HFFc6 (cell line): Measurements from ENCODE around the gene HES4. TPM values are rescaled to one million over a fixed set of nuclear protein-coding genes. Genes with fewer than 3 reads are reported as not detected.
A peak's percentile ranks its signal among the peaks of the same experiment; 100 is the strongest.

Experiments
- DNase-seq: peaks from one replicate; pipeline ENCODE4 v3.0.0-alpha.2; 2018
- H3K27ac Mint-ChIP-seq: 2 replicates; pipeline ENCODE4 v1.8.0; 2020; ENCODE audit warnings: mild to moderate bottlenecking, mixed read lengths
- H3K27me3 Mint-ChIP-seq: 2 replicates; pipeline ENCODE4 v1.8.0; 2021; ENCODE audit warnings: mild to moderate bottlenecking, moderate library complexity, mixed read lengths; ENCODE audit not compliant: insufficient read depth
- H3K36me3 Mint-ChIP-seq: 2 replicates; pipeline ENCODE4 v1.8.0; 2021; ENCODE audit warnings: low read depth, mixed read lengths
- H3K4me1 Mint-ChIP-seq: 2 replicates; pipeline ENCODE4 v1.8.0; 2020; ENCODE audit warnings: low read depth, mixed read lengths
- H3K4me3 Mint-ChIP-seq: 2 replicates; pipeline ENCODE4 v1.8.0; 2020; ENCODE audit warnings: mild to moderate bottlenecking, moderate library complexity, mixed read lengths
- H3K9me3 Mint-ChIP-seq: 2 replicates; pipeline ENCODE4 v1.8.0; 2020; ENCODE audit warnings: mild to moderate bottlenecking, mixed read lengths
- total RNA-seq, 6 experiments: library from RNA; stranded (reverse); fragmentation: NEBNext Ultra II Directional; extraction: Animal tissue kit (Norgen Biotek cat#: 25700); gene quantifications; 2 replicates in 1 of 6; 3 replicates in 5 of 6; pipeline ENCODE4 v1.2.3, GENCODE V29; 2021
- TF ChIP-seq, protein P1 (sequence below): fragments of 200-600 bp; sonication (generic); IDR thresholded peaks from 2 replicates; pipeline ENCODE4 v1.5.0; 2021; ENCODE audit warnings: antibody characterized with exemption, mild to moderate bottlenecking

The HES4 gene
- total RNA-seq, 6 experiments from 2014 or later: 14.1 to 17.4 (median 15.6) TPM

DNA sequence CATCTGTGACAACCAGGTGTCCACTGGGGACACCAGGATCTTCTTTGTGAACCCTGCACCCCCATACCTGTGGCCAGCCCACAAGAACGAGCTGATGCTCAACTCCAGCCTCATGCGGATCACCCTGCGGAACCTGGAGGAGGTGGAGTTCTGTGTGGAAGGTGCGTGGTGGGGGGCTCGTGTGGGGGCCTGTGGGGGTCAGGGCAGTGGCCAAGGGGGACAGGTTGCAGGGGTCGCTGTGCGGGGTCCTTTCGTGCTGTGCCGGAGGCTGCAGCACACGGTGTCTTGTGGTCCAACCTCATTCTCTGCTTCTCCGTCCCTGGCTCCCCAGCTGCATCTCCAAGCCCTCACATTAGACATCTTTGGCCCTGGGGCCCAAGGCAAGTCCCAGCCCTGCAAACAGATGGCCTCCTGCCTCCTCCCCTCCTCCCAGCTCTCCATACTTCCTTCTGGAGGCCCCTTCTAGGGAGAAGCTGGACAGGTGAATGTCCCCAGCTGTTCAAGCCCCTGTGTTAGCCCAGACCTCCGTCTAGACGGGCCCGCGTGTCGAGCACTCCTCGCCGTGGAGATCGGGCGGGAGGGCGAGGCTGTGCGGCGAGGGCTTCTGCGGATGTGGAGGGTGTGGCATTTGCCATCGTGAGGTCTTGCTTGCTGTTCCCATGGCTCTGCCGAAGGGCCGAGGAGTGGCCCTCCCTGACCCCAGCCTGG lies 22.6 kb upstream of the HES4 start:
- no peaks in the 10 kb centered on the region for H3K9me3 Mint-ChIP-seq
- H3K36me3 Mint-ChIP-seq: peaks cover 5% of the 10 kb centered on the region
- H3K4me3 Mint-ChIP-seq: peak overlapping the region; percentile 82
- peaks cover 23% of the 10 kb centered on the region for H3K4me1 Mint-ChIP-seq
- TF ChIP-seq, protein P1, sequence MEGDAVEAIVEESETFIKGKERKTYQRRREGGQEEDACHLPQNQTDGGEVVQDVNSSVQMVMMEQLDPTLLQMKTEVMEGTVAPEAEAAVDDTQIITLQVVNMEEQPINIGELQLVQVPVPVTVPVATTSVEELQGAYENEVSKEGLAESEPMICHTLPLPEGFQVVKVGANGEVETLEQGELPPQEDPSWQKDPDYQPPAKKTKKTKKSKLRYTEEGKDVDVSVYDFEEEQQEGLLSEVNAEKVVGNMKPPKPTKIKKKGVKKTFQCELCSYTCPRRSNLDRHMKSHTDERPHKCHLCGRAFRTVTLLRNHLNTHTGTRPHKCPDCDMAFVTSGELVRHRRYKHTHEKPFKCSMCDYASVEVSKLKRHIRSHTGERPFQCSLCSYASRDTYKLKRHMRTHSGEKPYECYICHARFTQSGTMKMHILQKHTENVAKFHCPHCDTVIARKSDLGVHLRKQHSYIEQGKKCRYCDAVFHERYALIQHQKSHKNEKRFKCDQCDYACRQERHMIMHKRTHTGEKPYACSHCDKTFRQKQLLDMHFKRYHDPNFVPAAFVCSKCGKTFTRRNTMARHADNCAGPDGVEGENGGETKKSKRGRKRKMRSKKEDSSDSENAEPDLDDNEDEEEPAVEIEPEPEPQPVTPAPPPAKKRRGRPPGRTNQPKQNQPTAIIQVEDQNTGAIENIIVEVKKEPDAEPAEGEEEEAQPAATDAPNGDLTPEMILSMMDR: no peak
- H3K27me3 Mint-ChIP-seq: no peaks in the 10 kb centered on the region; the same call in 1 of the 2 replicates
- no peak for DNase-seq
- H3K27ac Mint-ChIP-seq: peak overlapping the region; percentile 66

DNA sequence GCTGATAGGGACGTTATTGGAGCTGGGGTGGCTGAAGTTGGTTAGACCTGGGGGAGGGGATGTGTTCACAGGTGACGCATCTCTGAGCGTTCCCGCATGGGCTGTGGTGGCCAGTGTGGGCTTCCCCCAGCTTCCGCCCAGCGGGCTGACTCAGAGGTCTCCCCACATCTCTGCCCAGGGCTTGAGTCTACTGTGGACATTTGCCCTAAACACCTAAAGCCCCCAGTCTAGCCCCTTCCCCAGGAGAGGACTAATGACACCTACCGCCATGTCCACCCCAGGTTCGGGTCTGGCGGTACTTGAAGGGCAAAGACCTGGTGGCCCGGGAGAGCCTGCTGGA lies 22.0 kb upstream of the HES4 start:
- TF ChIP-seq, protein P1: no peak
- Mint-ChIP-seq H3K4me3 (peak overlapping the region; percentile 82), H3K9me3 (no peaks in the 10 kb centered on the region), H3K4me1 (peaks cover 23% of the 10 kb centered on the region), H3K36me3 (peaks cover 9% of the 10 kb centered on the region), H3K27me3 (no peaks in the 10 kb centered on the region; the same call in 1 of the 2 replicates), H3K27ac (peak overlapping the region; percentile 66; the same call in 1 of the 2 replicates)
- DNase-seq: peak; percentile 75

DNA sequence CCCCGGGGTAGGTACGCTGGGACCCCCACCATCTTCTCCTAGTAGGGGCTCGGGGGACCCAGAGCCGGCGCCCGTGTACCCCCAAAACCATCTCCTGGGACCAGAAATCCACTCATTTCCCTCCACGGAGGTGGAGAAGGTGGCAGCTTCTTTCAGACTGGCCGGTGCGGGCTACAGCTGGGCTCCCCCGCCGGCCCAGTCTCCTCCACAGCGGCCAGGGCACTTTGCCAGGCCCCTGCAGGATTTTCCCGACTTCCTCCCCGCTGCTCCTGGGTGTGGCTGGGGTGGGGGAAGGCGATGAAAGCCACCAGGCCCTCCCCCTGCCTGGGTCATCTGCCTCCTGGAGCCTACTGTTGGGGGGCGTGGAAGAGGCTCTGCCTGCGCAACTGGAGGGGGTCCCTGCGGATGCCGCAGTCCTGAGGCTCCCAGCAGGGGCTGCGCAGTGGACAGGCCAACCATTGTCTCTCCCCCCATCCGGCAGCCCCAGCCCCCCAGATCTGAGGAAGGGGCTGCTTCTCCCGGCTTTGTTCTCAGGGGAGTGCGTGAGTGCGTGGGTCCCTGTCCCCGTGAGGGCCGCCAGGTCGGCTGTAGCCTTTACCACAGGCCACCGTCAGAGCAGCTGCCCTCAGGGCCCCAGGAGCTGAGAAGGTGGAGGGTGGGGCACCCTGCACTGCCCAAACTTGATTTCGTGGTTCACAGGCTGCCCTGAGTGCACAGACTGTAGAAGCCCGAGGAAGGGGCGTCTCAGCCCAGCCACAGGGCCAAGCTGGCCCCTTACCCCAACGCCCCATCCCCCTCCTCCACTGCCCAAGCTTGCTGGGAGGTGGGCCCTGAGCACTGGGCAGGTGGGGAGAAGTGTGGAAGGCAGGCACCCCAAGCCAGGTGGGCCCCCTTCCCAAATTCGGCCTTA lies 21.4 kb upstream of the HES4 start:
- Mint-ChIP-seq H3K27me3 (peaks cover 2% of the 10 kb centered on the region), H3K27ac (peak overlapping the region; percentile 66)

DNA sequence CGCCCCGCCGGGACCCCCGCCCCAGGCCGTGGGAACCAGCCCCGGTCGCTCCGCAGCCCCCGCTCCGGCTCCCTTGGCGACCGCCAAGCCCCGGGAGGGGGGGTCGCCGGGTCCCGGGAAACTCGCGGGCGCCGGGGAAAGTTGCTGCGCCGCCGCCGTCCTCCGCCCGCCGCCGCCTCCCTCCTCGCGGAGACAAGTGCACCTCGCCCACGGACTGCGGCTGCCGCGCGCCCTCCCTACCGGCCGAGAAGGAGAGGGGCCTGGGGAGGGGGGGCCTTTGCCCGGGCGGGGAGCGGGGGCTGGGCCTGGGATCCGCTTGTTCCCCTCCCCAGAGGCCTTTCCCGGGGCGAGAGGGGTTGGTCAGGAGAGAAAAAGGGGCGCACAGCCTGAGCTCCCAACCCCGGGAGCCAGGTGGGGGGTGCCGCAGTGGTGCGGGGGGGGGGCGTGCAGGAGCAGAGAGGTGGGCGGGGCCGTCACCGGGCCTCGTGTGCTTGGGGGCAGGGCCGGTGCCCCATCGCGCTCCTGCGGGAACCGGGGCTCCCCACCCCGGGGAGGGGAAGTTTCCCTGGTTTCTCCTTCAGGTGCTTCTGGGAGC lies 20.6 kb upstream of the HES4 start:
- H3K9me3 Mint-ChIP-seq: no peaks in the 10 kb centered on the region

More for the DNA sequence above, 21.4 kb upstream of the HES4 start:
- H3K4me1 Mint-ChIP-seq: peaks cover 23% of the 10 kb centered on the region
- DNase-seq: peak; percentile 72
- H3K4me3 Mint-ChIP-seq: peak overlapping the region; percentile 82
- no peaks in the 10 kb centered on the region for H3K9me3 Mint-ChIP-seq
- peaks cover 9% of the 10 kb centered on the region for H3K36me3 Mint-ChIP-seq
- TF ChIP-seq, protein P1: no peak

DNA sequence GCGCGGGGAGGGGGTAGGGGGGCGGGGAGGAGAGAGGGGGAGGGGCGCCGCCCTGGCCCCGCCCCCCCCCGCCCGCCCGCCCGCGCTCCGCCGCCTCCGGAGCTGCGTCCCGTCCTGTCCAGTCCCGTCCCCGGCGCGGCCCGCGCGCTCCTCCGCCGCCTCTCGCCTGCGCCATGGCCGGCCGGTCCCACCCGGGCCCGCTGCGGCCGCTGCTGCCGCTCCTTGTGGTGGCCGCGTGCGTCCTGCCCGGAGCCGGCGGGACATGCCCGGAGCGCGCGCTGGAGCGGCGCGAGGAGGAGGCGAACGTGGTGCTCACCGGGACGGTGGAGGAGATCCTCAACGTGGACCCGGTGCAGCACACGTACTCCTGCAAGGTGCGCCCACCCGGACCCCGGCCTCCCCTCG lies 20.1 kb upstream of the HES4 start, which contains the start of gene AGRN:
AGRN (plus strand) TSS at position 121 of the 405 bp plus-strand sequence; CDS start at position 174, 53 bp downstream.
- TF ChIP-seq, protein P1: no peak
- Mint-ChIP-seq H3K4me3 (peak within 1 kb of the TSS; percentile 82), H3K27ac (peak within 1 kb of the TSS; percentile 66), H3K4me1 (peaks cover 23% of the 10 kb centered on the region), H3K36me3 (peaks cover 9% of the 10 kb centered on the region), H3K9me3 (no peaks in the 10 kb centered on the region), H3K27me3 (peaks cover 2% of the 10 kb centered on the region)
- no peak for DNase-seq

More for the DNA sequence above, 20.6 kb upstream of the HES4 start:
- DNase-seq: no peak
- Mint-ChIP-seq H3K27ac (peak overlapping the region; percentile 66; the same call in 1 of the 2 replicates), H3K4me1 (peaks cover 23% of the 10 kb centered on the region), H3K27me3 (peaks cover 2% of the 10 kb centered on the region), H3K36me3 (peaks cover 9% of the 10 kb centered on the region), H3K4me3 (peak overlapping the region; percentile 82)
- TF ChIP-seq, protein P1: no peak
